IMR-90 (cell line): Measurements from ENCODE around the gene GRIN1. TPM values are rescaled to one million over a fixed set of nuclear protein-coding genes. Genes with fewer than 3 reads are reported as not detected.
A peak's percentile ranks its signal among the peaks of the same experiment; 100 is the strongest.

Experiments
- ATAC-seq: fragments of 200-7000 bp; cut with Tn5 transposase; 2 replicates; pipeline ENCODE4 v1.9.1; 2020; ENCODE audit warnings: low read depth, mild to moderate bottlenecking, moderate library complexity
- BruUV-seq: library from RNA; stranded (reverse); fragments of 400-500 nt; replicated peaks from 2 replicates; lab custom pipeline; 2021; lab: Mats Ljungman, UMichigan
- CTCF ChIA-PET: fragments of 300-600 bp; formaldehyde crosslinking; extraction: SDS; loops from one replicate; lab custom pipeline; 2021; ENCODE audit warnings: antibody characterized with exemption; lab: Yijun Ruan, JAX
- POLR2A ChIA-PET: fragments of 300-600 bp; sonication (Branson Sonifier 250); formaldehyde crosslinking; loops from one replicate; lab custom pipeline; 2022; ENCODE audit warnings: antibody characterized with exemption; ENCODE audit not compliant: unreplicated experiment; lab: Charles Lee
- DNase-seq: peaks from one replicate; pipeline ENCODE4 v3.0.0; 2013
- H2AFZ ChIP-seq: replicated peaks from 2 replicates; pipeline ENCODE3; 2013; ENCODE audit warnings: low read length, mild to moderate bottlenecking; ENCODE audit not compliant: poor library complexity
- H2AK5ac ChIP-seq: 2 replicates; pipeline ENCODE4 v1.6.1; 2013; ENCODE audit warnings: low read depth, low read length, inconsistent platforms
- H2AK9ac ChIP-seq: replicated peaks from 2 replicates; pipeline ENCODE3; 2013; ENCODE audit warnings: mild to moderate bottlenecking, low read depth, low read length, moderate library complexity; ENCODE audit not compliant: poor library complexity
- H2BK120ac ChIP-seq: 2 replicates; pipeline ENCODE4 v1.6.1; 2013; ENCODE audit warnings: low read depth, low read length, inconsistent platforms
- H2BK15ac ChIP-seq: 3 replicates; pipeline ENCODE4 v1.6.1; 2013; ENCODE audit warnings: low read depth, low read length, inconsistent platforms
- H2BK20ac ChIP-seq: 2 replicates; pipeline ENCODE4 v1.6.1; 2013; ENCODE audit warnings: low read depth, mild to moderate bottlenecking, inconsistent platforms, low read length, moderate library complexity
- H2BK5ac ChIP-seq: 2 replicates; pipeline ENCODE4 v1.6.1; 2013; ENCODE audit warnings: mild to moderate bottlenecking, low read depth, low read length, inconsistent platforms; ENCODE audit not compliant: poor library complexity, severe bottlenecking
- H3K14ac ChIP-seq: replicated peaks from 2 replicates; pipeline ENCODE4 v1.6.1; 2013; ENCODE audit warnings: low read depth, low read length, inconsistent platforms
- H3K18ac ChIP-seq: 2 replicates; pipeline ENCODE4 v1.6.1; 2013; ENCODE audit warnings: low read depth, low read length, control low read depth
- H3K23ac ChIP-seq: 2 replicates; pipeline ENCODE4 v1.6.1; 2013; ENCODE audit warnings: low read depth, low read length, inconsistent platforms
- H3K27ac ChIP-seq: 2 replicates; pipeline ENCODE4 v1.5.1; 2013; ENCODE audit warnings: mild to moderate bottlenecking, control low read depth, low read length; ENCODE audit not compliant: insufficient read depth
- H3K27me3 ChIP-seq: 2 replicates; pipeline ENCODE4 v1.6.1; 2013; ENCODE audit warnings: low read length; ENCODE audit not compliant: control insufficient read depth, insufficient read depth
- H3K36me3 ChIP-seq: 2 replicates; pipeline ENCODE4 v1.6.1; 2013; ENCODE audit warnings: low read length, mixed read lengths; ENCODE audit not compliant: control insufficient read depth, insufficient read depth
- H3K4ac ChIP-seq: 2 replicates; pipeline ENCODE4 v1.6.1; 2013; ENCODE audit warnings: low read depth, low read length, inconsistent platforms
- H3K4me1 ChIP-seq: 2 replicates; pipeline ENCODE4 v1.6.1; 2013; ENCODE audit warnings: low read length, mixed read lengths; ENCODE audit not compliant: control insufficient read depth, insufficient read depth
- H3K4me2 ChIP-seq: 2 replicates; pipeline ENCODE4 v1.6.1; 2013; ENCODE audit warnings: low read depth, mild to moderate bottlenecking, control low read depth, low read length, moderate library complexity
- H3K4me3 ChIP-seq: 2 replicates; pipeline ENCODE4 v1.5.1; 2013; ENCODE audit warnings: low read depth, mild to moderate bottlenecking, control low read depth, low read length, moderate library complexity; ENCODE audit not compliant: insufficient read depth
- H3K56ac ChIP-seq: 2 replicates; pipeline ENCODE4 v1.6.1; 2013; ENCODE audit warnings: low read length, inconsistent platforms; ENCODE audit not compliant: insufficient read depth; ENCODE audit errors: extremely low read depth
- H3K79me1 ChIP-seq, 2 experiments: 2 replicates each; pipeline ENCODE4 v1.6.1; 2013; ENCODE audit warnings: low read length in 2 of 2, inconsistent platforms in 1 of 2, low read depth in 1 of 2
- H3K9ac ChIP-seq: 2 replicates; pipeline ENCODE4 v1.6.1; 2013; ENCODE audit warnings: low read depth, low read length, control low read depth
- H3K9me1 ChIP-seq: 2 replicates; pipeline ENCODE4 v1.6.1; 2013; ENCODE audit warnings: low read length, inconsistent platforms; ENCODE audit not compliant: insufficient read depth
- H3K9me3 ChIP-seq: 2 replicates; pipeline ENCODE4 v1.6.1; 2013; ENCODE audit warnings: low read length; ENCODE audit not compliant: control insufficient read depth, insufficient read depth
- H4K20me1 ChIP-seq: 2 replicates; pipeline ENCODE4 v1.6.1; 2013; ENCODE audit warnings: low read length, inconsistent platforms; ENCODE audit not compliant: insufficient read depth
- H4K5ac ChIP-seq: 2 replicates; pipeline ENCODE4 v1.6.1; 2013; ENCODE audit warnings: mild to moderate bottlenecking, low read depth, low read length, control low read depth
- H4K8ac ChIP-seq, 2 experiments: 2 replicates each; pipeline ENCODE4 v1.6.1; 2013; ENCODE audit warnings: low read depth in 2 of 2, low read length in 2 of 2, control low read depth in 1 of 2, inconsistent platforms in 1 of 2
- H4K91ac ChIP-seq: 2 replicates; pipeline ENCODE4 v1.6.1; 2013; ENCODE audit warnings: low read depth, low read length, inconsistent platforms; ENCODE audit not compliant: insufficient read depth
- CEBPB ChIP-seq: IDR thresholded peaks from 2 replicates; pipeline ENCODE4 v1.6.1; 2012; ENCODE audit warnings: low read depth, low read length, improper control_type of control experiment
- CHD1 ChIP-seq: IDR thresholded peaks from 2 replicates; pipeline ENCODE4 v1.6.1; 2012; ENCODE audit warnings: low read depth, low read length, improper control_type of control experiment
- MAFK ChIP-seq: IDR thresholded peaks from 2 replicates; pipeline ENCODE4 v1.6.1; 2012; ENCODE audit warnings: low read depth, low read length, improper control_type of control experiment
- MAZ ChIP-seq: IDR thresholded peaks from 2 replicates; pipeline ENCODE4 v1.6.1; 2012; ENCODE audit warnings: low read depth, mild to moderate bottlenecking, low read length, improper control_type of control experiment, moderate library complexity, borderline replicate concordance
- MXI1 ChIP-seq: IDR thresholded peaks from 2 replicates; pipeline ENCODE4 v1.6.1; 2012; ENCODE audit warnings: low read depth, mild to moderate bottlenecking, low read length, moderate library complexity, borderline replicate concordance
- NFE2L2 ChIP-seq: fragments of 150-350 bp; IDR thresholded peaks from 2 replicates; pipeline ENCODE4 v1.6.1; 2016; ENCODE audit warnings: low read depth, mild to moderate bottlenecking, low read length
- RAD21 ChIP-seq: IDR thresholded peaks from 2 replicates; pipeline ENCODE4 v1.6.1; 2012; ENCODE audit warnings: low read length, improper control_type of control experiment
- RCOR1 ChIP-seq: IDR thresholded peaks from 2 replicates; pipeline ENCODE4 v1.6.1; 2012; ENCODE audit warnings: mild to moderate bottlenecking, low read length, improper control_type of control experiment; ENCODE audit not compliant: insufficient replicate concordance
- RFX5 ChIP-seq: IDR thresholded peaks from 2 replicates; pipeline ENCODE4 v1.8.0; 2012; ENCODE audit warnings: low read depth, mild to moderate bottlenecking, low read length, moderate library complexity
- WGBS, 2 experiments: methylation state at CpG; one replicate each; pipeline versions ENCODE4 v1.1.5 to v1.1.7; 2013; ENCODE audit warnings: missing lambda C conversion rate in 2 of 2; ENCODE audit not compliant: insufficient read length in 1 of 2; ENCODE audit errors: extremely low coverage in 2 of 2; 5-methylcytosine and 5-hydroxymethylcytosine counted together
- dilution Hi-C: fragments of 300-500 bp; cut with HindIII; formaldehyde crosslinking; loops from one replicate; pipeline ENCODE4 v1.14.3; 2018; ENCODE audit warnings: low sequenced_read_pairs; ENCODE audit not compliant: unreplicated experiment
- in situ Hi-C: fragments of 300-500 bp; cut with MboI; formaldehyde crosslinking; loops from 3 replicates; pipeline ENCODE4 v1.14.3; 2019; ENCODE audit warnings: low sequenced_read_pairs, inconsistent platforms, mixed read lengths
- intact Hi-C: fragments of 100-400 bp; cut with micrococcal nuclease; formaldehyde crosslinking; loops from 2 replicates; pipeline ENCODE4 v1.10.0; 2022
- polyA plus RNA-seq, 3 experiments: library from polyadenylated mRNA; depleted of rRNA; stranded (reverse); fragments of >200 nt; gene quantifications; 2 replicates each; pipeline ENCODE4 v1.2.3, GENCODE V29; 2012; ENCODE audit warnings: low replicate concordance in 1 of 3
- total RNA-seq: library from RNA; depleted of rRNA; stranded (reverse); fragments of >200 nt; gene quantifications from 2 replicates; pipeline ENCODE4 v1.2.3, GENCODE V29; 2012

GRIN1 gene
- total and polyA plus RNA-seq, 2 of the 4 experiments (the other 2 are of a cell fraction) = 0.09 TPM; not detected in 1

DNA sequence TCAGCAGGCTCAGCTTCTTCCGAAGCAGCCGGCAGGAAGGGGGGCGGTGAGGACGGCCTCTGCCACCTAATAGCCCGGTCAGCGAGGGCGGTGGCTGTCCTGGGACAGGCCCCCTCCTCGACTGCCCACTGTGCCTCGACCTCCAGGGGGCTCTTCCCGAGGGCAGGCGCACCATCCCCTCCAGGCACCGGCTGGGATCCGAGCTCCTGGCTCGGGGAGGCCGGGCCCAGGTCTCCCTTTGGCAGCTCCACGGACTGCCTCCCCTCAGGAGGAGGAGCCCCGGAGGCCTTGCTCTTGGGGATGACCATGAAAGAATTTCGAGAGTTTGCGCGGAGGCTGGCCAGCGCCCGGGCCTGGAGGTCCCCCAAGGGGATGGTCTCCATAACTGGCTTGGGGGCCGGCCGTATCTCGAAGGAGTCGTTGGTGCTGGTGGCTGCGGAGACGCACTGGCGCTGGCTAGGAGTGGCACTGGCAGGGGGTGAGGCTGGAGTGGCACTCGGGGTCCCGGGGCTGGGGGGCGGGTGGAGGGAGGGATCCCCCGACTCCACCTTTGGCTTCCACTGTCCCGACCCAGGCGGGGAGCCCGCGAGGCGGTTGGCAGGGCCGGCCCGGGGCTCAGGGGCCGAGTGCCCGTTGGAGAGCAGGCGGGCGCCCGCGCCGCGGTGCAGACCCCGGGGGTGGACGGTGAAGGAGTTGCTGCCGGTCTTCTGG is 60.6 kb downstream of the GRIN1 start:
- CTCF ChIA-PET = no interaction called here
- peak overlapping the region; percentile 56 for H3K4me3 ChIP-seq
- H3K14ac ChIP-seq = no peak overlapping the region
- no peak for TF ChIP-seq CHD1
- TF ChIP-seq NFE2L2 = no peak
- no peak for TF ChIP-seq RFX5
- no peak for TF ChIP-seq MAFK
- TF ChIP-seq RCOR1 = no peak
- TF ChIP-seq MAZ = no peak
- TF ChIP-seq CEBPB = no peak
- no peak for TF ChIP-seq RAD21
- TF ChIP-seq MXI1 = no peak
- peaks cover 21 to 81% of the 10 kb centered on the region in 2 experiments for H3K79me1 ChIP-seq
- H3K9me1 ChIP-seq = 0 out of 2 replicates have a peak, but pooled peaks cover 2% of the 10 kb centered on the region
- H3K9ac ChIP-seq = peak overlapping the region; percentile 16; the same call in 1 of the 2 replicates
- H2BK120ac ChIP-seq = no peak overlapping the region
- no peak overlapping the region for H2BK20ac ChIP-seq
- DNase-seq (peak; percentile 12), ATAC-seq (no peak)
- dilution Hi-C loops (no loop called here), intact Hi-C loops (loop anchor here (1.0 kb wide), 1 partner anchor 10 kb away; no protein-coding TSS in a partner anchor), in situ Hi-C loops (no loop called here)
- no peak overlapping the region for H3K4ac ChIP-seq
- 31% methylated on average over 9 of the region's 51 CpGs; no CpG with 5 or more reads in 1 of the 2 experiments for WGBS, 2 experiments
- no peaks in the 10 kb centered on the region for H3K9me3 ChIP-seq
- H2AK5ac ChIP-seq = 0 out of 2 replicates have a peak overlapping the region, but pooled peaks have one; percentile 9
- no peak overlapping the region for H3K18ac ChIP-seq
- H4K5ac ChIP-seq = no peak overlapping the region
- no TSS peak for BruUV-seq
- peak overlapping the region; percentile 91 for H2AK9ac ChIP-seq
- POLR2A ChIA-PET = interaction anchor here (1.3 kb wide), 2 partner anchors 11 to 41 kb away, joined by 3 to 4 read pairs; partner anchors contain the start of genes SSNA1 and TUBB4B
- peaks cover 21% of the 10 kb centered on the region for H3K4me1 ChIP-seq
- peak overlapping the region; percentile 66; the same call in 1 of the 2 replicates for H3K23ac ChIP-seq
- H4K8ac ChIP-seq = no peak overlapping the region
- H4K91ac ChIP-seq = no peak overlapping the region
- no peak overlapping the region for H2BK15ac ChIP-seq
- peaks cover 37% of the 10 kb centered on the region for H4K20me1 ChIP-seq
- H3K36me3 ChIP-seq = no peaks in the 10 kb centered on the region
- H3K27ac ChIP-seq = no peak overlapping the region; the same call in 1 of the 2 replicates
- H3K27me3 ChIP-seq = no peaks in the 10 kb centered on the region
- H2AFZ ChIP-seq = peak overlapping the region; percentile 78
- no peak overlapping the region for H2BK5ac ChIP-seq
- peak overlapping the region; percentile 69 for H3K4me2 ChIP-seq
- H3K56ac ChIP-seq = no peak overlapping the region
